Stomach (tissue), 4 donors: ENCODE data around the gene TGFBR2.

Experiments
- EP300 ChIP-seq: sonication (generic); formaldehyde crosslinking; IDR thresholded peaks from one replicate; pipeline ENCODE4 v1.6.1; 2017; ENCODE audit warnings: antibody characterized with exemption
- POLR2A ChIP-seq, 4 donors: fragments of 450-650 bp; IDR thresholded peaks; one replicate each; pipeline ENCODE4 v1.6.1; 2016; ENCODE audit warnings: antibody characterized with exemption in 4 of 4, control low read depth in 2 of 4, mild to moderate bottlenecking in 1 of 4, moderate library complexity in 1 of 4
- TF ChIP-seq, protein P1 (sequence below), 7 experiments: fragments of 450-650 bp in 4 of 7; fragments of 200-600 bp in 3 of 7; sonication (generic) in 3 of 7; IDR thresholded peaks; one replicate each; pipeline ENCODE4 v1.5.1; 2016 to 2019; ENCODE audit warnings: antibody characterized with exemption in 7 of 7, control low read depth in 2 of 7, mild to moderate bottlenecking in 1 of 7

DNA sequence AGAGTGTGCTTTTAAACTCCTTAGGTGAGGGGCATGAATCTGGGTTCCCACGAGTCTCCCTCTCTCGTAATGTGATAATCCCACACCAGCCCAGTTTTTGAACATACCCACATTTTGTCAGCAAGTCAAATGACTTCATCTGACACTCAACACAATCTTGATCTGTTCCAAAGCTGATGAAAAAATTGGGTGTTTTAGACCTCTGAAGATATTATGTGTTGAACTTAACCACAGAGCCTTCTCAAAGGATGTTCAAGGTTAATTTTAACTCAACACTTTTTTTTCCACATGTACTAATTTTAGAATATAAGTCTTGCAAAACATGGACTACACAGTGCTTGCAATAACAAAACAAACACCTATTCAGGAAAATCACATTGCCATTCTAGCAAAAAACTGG lies 123.1 kb downstream of the TGFBR2 start:
- no peak for TF ChIP-seq EP300
- TF ChIP-seq, protein P1, sequence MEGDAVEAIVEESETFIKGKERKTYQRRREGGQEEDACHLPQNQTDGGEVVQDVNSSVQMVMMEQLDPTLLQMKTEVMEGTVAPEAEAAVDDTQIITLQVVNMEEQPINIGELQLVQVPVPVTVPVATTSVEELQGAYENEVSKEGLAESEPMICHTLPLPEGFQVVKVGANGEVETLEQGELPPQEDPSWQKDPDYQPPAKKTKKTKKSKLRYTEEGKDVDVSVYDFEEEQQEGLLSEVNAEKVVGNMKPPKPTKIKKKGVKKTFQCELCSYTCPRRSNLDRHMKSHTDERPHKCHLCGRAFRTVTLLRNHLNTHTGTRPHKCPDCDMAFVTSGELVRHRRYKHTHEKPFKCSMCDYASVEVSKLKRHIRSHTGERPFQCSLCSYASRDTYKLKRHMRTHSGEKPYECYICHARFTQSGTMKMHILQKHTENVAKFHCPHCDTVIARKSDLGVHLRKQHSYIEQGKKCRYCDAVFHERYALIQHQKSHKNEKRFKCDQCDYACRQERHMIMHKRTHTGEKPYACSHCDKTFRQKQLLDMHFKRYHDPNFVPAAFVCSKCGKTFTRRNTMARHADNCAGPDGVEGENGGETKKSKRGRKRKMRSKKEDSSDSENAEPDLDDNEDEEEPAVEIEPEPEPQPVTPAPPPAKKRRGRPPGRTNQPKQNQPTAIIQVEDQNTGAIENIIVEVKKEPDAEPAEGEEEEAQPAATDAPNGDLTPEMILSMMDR (IDR thresholded peaks at IDR 0.05) = no peak
- no peak for TF ChIP-seq POLR2A (IDR thresholded peaks at IDR 0.05)
